Activated naive CD8-positive, alpha-beta T cell treated with anti-CD3 and anti-CD28 coated beads for 36 hours (primary cell): ENCODE data around the gene MAP6D1. TPM values are rescaled to one million over a fixed set of nuclear protein-coding genes. Genes with fewer than 3 reads are reported as not detected.

Source experiments
- DNase-seq: peaks from one replicate; pipeline ENCODE4 v3.0.0; 2021
- H3K27ac Mint-ChIP-seq: one replicate; pipeline ENCODE4 v1.8.0; 2022; ENCODE audit warnings: mild to moderate bottlenecking, moderate library complexity, mixed read lengths
- H3K27me3 Mint-ChIP-seq: one replicate; pipeline ENCODE4 v1.8.0; 2022; ENCODE audit warnings: mild to moderate bottlenecking, mixed read lengths
- H3K36me3 Mint-ChIP-seq: one replicate; pipeline ENCODE4 v1.8.0; 2021; ENCODE audit warnings: mild to moderate bottlenecking, mixed read lengths
- H3K4me1 Mint-ChIP-seq: one replicate; pipeline ENCODE4 v1.8.0; 2021; ENCODE audit warnings: mixed read lengths
- H3K4me3 Mint-ChIP-seq: one replicate; pipeline ENCODE4 v1.8.0; 2022; ENCODE audit warnings: mild to moderate bottlenecking, moderate library complexity, mixed read lengths
- H3K9me3 Mint-ChIP-seq: one replicate; pipeline ENCODE4 v1.8.0; 2022; ENCODE audit warnings: mixed read lengths
- total RNA-seq, 2 experiments: library from RNA; stranded (reverse); gene quantifications; one replicate each; pipeline ENCODE4 v1.2.3, GENCODE V29; 2021

Gene MAP6D1
- 1 to 10 TPM; 5.3 to 6.5 TPM for total RNA-seq

DNA sequence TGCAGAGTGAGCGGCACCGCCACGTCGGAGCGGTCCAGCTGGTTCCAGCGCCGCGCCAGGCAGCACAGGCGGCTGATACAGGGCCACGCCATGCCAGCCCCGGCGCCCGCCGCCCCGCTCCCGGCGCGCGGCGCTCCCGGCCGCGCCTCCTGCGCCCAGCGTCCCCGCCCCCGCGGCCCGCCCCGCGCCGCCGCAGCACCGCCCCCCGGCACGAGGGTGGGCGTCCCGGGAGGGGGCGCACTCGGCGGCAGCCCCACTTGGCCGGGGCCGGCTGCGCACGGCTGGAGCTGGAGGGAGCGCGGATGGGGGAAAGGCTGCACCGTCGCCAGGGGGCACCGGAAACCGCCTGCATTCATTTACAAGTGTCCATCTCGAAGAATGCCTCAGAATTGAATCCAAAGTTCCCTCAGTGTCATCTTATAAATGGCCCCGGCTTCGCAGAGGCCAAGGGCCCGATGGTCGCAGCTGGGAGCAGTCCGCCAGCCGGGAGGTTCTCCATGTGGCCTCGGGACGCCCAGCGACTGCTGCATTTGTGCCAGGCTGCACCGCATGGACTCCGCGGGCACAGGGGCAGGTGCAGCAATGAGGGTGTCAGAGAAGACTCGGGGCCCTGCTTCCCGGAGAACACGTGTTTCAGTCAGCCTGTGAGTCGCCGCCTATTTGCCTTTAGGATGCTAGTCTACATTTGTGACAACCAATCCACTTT lies at the start of gene MAP6D1:
MAP6D1 (minus strand) TSS at position 122 of the 706 bp plus-strand sequence; CDS start at position 92, 30 bp downstream.
- DNase-seq, result peak; percentile 75
- H3K27ac Mint-ChIP-seq, result peak within 1 kb of the TSS; percentile 71
- H3K4me3 Mint-ChIP-seq, result peak within 1 kb of the TSS; percentile 75
- H3K4me1 Mint-ChIP-seq, result peaks cover 17% of the 10 kb centered on the region
- H3K9me3 Mint-ChIP-seq, result no peaks in the 10 kb centered on the region
- H3K36me3 Mint-ChIP-seq, result no peaks in the 10 kb centered on the region
- no peaks in the 10 kb centered on the region for H3K27me3 Mint-ChIP-seq

DNA sequence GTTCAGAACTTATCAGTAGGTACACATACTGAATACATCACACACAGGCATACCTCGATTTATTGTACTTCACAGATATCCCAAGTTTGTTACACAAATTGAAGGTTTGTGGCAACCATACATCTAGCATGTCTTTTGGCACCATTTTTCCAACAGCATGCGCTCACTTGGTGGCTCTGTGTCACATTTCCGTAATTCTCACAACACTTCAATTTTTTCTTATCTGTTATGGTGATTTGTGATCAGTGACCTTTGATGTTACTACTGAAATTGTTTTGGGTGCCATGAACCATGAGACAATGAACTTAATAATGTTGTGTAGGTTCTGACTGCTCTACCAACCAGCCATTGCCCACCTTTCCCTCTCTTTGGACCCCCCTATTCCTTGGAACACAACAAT lies 48.5 kb upstream of the MAP6D1 start:
- Mint-ChIP-seq H3K36me3 (peaks cover 14% of the 10 kb centered on the region), H3K27me3 (no peaks in the 10 kb centered on the region), H3K27ac (no peak overlapping the region), H3K4me1 (peaks cover 51% of the 10 kb centered on the region), H3K9me3 (no peaks in the 10 kb centered on the region), H3K4me3 (no peak overlapping the region)
- DNase-seq, result no peak

- Mint-ChIP-seq H3K9me3 (no peaks in the 10 kb centered on the region), H3K4me3 (no peak overlapping the region), H3K27ac (no peak overlapping the region), H3K4me1 (peaks cover 35% of the 10 kb centered on the region), H3K27me3 (no peaks in the 10 kb centered on the region), H3K36me3 (peaks cover 6% of the 10 kb centered on the region)
- DNase-seq, result no peak
Observed at GRCh38 chr3:183871541-183871940, 46.2 kb upstream of the MAP6D1 start.

- H3K4me1 Mint-ChIP-seq, result peaks cover 29% of the 10 kb centered on the region
Observed at GRCh38 chr3:183870563-183870962, 45.2 kb upstream of the MAP6D1 start.

DNA sequence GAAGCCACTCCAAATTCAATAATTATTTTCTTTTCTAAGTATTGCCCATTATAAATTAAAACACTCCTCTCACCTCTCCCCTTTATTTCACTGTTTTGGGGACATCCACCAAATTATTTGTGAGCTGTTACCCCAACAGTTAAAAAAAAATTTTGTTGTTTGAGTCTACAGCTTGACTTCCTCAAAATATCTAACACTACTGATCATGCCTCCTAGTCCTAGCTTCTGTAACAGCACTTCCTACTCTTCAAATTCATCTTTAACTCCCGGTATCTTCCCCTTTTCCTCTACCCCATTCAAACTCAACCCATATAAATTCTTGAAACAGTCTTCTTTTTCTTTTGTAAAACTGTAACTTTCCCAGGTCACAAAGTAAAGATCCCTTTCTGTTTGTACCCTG lies 43.4 kb upstream of the MAP6D1 start:
- no peak overlapping the region for H3K4me3 Mint-ChIP-seq
- H3K9me3 Mint-ChIP-seq, result no peaks in the 10 kb centered on the region
- peaks cover 7% of the 10 kb centered on the region for H3K36me3 Mint-ChIP-seq
- peaks cover 26% of the 10 kb centered on the region for H3K4me1 Mint-ChIP-seq
- H3K27me3 Mint-ChIP-seq, result no peaks in the 10 kb centered on the region
- DNase-seq, result no peak
- no peak overlapping the region for H3K27ac Mint-ChIP-seq

More at GRCh38 chr3:183870563-183870962, 45.2 kb upstream of the MAP6D1 start:
- no peaks in the 10 kb centered on the region for H3K27me3 Mint-ChIP-seq
- DNase-seq, result no peak
- peak overlapping the region; percentile 35 for H3K27ac Mint-ChIP-seq
- H3K9me3 Mint-ChIP-seq, result no peaks in the 10 kb centered on the region
- peaks cover 6% of the 10 kb centered on the region for H3K36me3 Mint-ChIP-seq
- no peak overlapping the region for H3K4me3 Mint-ChIP-seq

DNA sequence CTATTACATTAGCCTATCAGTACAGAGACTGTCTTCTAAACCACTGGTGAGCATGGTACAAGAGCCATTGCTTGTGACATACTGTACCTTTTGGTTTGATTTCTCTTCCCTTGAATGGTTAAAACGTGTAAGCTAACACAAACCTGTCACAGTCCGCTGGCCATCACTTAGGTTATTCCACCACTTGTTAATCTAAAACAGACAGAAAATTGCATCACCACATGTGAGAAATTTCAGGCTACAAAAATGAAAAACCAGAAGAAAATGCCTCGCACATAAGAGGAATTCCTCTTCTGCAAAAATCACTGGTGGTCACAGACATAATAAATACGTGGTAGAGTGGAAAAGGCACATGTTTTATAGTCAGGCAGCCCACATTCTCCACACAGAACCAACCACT lies 37.2 kb upstream of the MAP6D1 start:
- Mint-ChIP-seq H3K27ac (no peak overlapping the region), H3K27me3 (no peaks in the 10 kb centered on the region), H3K4me1 (no peaks in the 10 kb centered on the region), H3K36me3 (peaks cover 13% of the 10 kb centered on the region), H3K9me3 (no peaks in the 10 kb centered on the region), H3K4me3 (no peak overlapping the region)
- no peak for DNase-seq

- DNase-seq, result no peak
- Mint-ChIP-seq H3K4me1 (peaks cover 12% of the 10 kb centered on the region), H3K9me3 (no peaks in the 10 kb centered on the region), H3K27me3 (no peaks in the 10 kb centered on the region), H3K36me3 (peaks cover 33% of the 10 kb centered on the region), H3K27ac (no peak overlapping the region), H3K4me3 (no peak overlapping the region)
Observed at GRCh38 chr3:183857863-183858262, 32.5 kb upstream of the MAP6D1 start.

GRCh38 chr3:183854318-183855035 lies 29.1 kb upstream of the MAP6D1 start:
- Mint-ChIP-seq H3K4me3 (no peak overlapping the region), H3K4me1 (peaks cover 15% of the 10 kb centered on the region), H3K27ac (no peak overlapping the region), H3K27me3 (no peaks in the 10 kb centered on the region), H3K36me3 (peaks cover 37% of the 10 kb centered on the region), H3K9me3 (no peaks in the 10 kb centered on the region)
- DNase-seq, result no peak

GRCh38 chr3:183845608-183846288 lies 20.4 kb upstream of the MAP6D1 start:
- Mint-ChIP-seq H3K4me3 (no peak overlapping the region), H3K27ac (peak overlapping the region; percentile 80), H3K9me3 (no peaks in the 10 kb centered on the region), H3K27me3 (no peaks in the 10 kb centered on the region), H3K4me1 (peaks cover 17% of the 10 kb centered on the region), H3K36me3 (peaks cover 19% of the 10 kb centered on the region)
- no peak for DNase-seq

DNA sequence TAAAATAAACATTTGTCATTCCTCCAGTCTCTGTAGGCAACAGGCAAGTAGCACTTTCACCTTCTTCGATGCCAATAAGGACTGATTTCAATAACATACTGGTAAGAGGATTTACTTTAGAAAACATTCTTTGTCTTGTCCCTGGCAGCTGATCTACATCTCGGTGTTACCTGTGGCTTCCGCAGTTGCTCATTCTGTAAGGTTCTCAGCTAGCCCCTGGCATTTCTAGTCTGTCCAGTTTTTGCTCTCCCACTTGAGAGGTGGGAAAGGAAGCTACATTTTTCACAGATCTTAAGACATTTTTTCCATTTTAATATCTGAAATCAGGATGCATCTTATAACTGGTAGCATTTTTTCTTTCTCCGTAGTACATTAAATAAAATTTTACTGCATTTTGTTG lies 19.7 kb upstream of the MAP6D1 start:
- Mint-ChIP-seq H3K27me3 (no peaks in the 10 kb centered on the region), H3K27ac (peak overlapping the region; percentile 80), H3K4me1 (peaks cover 15% of the 10 kb centered on the region), H3K36me3 (peaks cover 19% of the 10 kb centered on the region), H3K4me3 (no peak overlapping the region), H3K9me3 (no peaks in the 10 kb centered on the region)
- no peak for DNase-seq

- no peak for DNase-seq
- Mint-ChIP-seq H3K27me3 (no peaks in the 10 kb centered on the region), H3K4me3 (no peak overlapping the region), H3K4me1 (peaks cover 13% of the 10 kb centered on the region), H3K9me3 (no peaks in the 10 kb centered on the region), H3K36me3 (peaks cover 19% of the 10 kb centered on the region), H3K27ac (peak overlapping the region; percentile 9)
Observed at GRCh38 chr3:183844606-183845005, 19.2 kb upstream of the MAP6D1 start.

- H3K27me3 Mint-ChIP-seq, result no peaks in the 10 kb centered on the region
- H3K4me1 Mint-ChIP-seq, result peaks cover 4% of the 10 kb centered on the region
- no peak overlapping the region for H3K4me3 Mint-ChIP-seq
- DNase-seq, result no peak
- H3K9me3 Mint-ChIP-seq, result no peaks in the 10 kb centered on the region
- no peak overlapping the region for H3K27ac Mint-ChIP-seq
- peaks cover 7% of the 10 kb centered on the region for H3K36me3 Mint-ChIP-seq
Observed at GRCh38 chr3:183839751-183840150, 14.4 kb upstream of the MAP6D1 start.

GRCh38 chr3:183837894-183838293 lies 12.5 kb upstream of the MAP6D1 start:
- no peak overlapping the region for H3K27ac Mint-ChIP-seq
- peaks cover 4% of the 10 kb centered on the region for H3K36me3 Mint-ChIP-seq
- H3K4me3 Mint-ChIP-seq, result no peak overlapping the region
- H3K27me3 Mint-ChIP-seq, result no peaks in the 10 kb centered on the region
- DNase-seq, result no peak
- no peaks in the 10 kb centered on the region for H3K9me3 Mint-ChIP-seq
- no peaks in the 10 kb centered on the region for H3K4me1 Mint-ChIP-seq

DNA sequence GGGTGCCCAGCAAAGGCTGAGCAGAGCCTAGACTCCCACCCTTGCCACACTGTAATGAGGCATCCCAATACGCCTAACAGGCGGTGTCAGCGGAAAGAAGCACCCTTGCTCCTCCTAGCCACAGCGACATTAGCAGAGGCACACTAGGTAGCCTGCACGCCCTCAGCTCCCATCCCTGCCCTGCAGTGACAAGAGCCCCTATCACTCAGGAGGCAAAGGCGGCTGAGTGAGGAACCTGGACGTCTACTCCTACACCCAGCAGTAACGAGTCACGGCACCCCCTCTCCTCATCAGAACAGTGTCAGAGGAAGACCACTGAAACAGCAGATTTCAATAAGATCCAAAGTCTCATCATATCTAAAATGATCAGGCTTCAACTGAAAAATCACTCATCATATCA lies 12.0 kb upstream of the MAP6D1 start:
- H3K36me3 Mint-ChIP-seq, result peaks cover 4% of the 10 kb centered on the region
- H3K27me3 Mint-ChIP-seq, result no peaks in the 10 kb centered on the region
- H3K27ac Mint-ChIP-seq, result peak overlapping the region; percentile 3

GRCh38 chr3:183833516-183833915 lies 8.1 kb upstream of the MAP6D1 start:
- Mint-ChIP-seq H3K4me3 (no peak overlapping the region), H3K4me1 (no peaks in the 10 kb centered on the region), H3K27me3 (no peaks in the 10 kb centered on the region), H3K9me3 (no peaks in the 10 kb centered on the region), H3K27ac (no peak overlapping the region), H3K36me3 (no peaks in the 10 kb centered on the region)
- no peak for DNase-seq

More for the DNA sequence above, 12.0 kb upstream of the MAP6D1 start:
- DNase-seq, result no peak
- H3K9me3 Mint-ChIP-seq, result no peaks in the 10 kb centered on the region
- no peak overlapping the region for H3K4me3 Mint-ChIP-seq
- no peaks in the 10 kb centered on the region for H3K4me1 Mint-ChIP-seq
